Germinal center (tissue), 1 donor: ENCODE results near the gene FRMD6.

Experiments used
- DNase-seq: peaks from one replicate; pipeline ENCODE4 v3.0.0; 2012; ENCODE audit warnings: mixed read lengths, low spot score

FRMD6 gene

GRCh38 chr14:51666826-51667225, 15.1 kb downstream of the FRMD6 start:
- DNase-seq, result no peak

GRCh38 chr14:51668870-51669269, 17.2 kb downstream of the FRMD6 start:
- DNase-seq, result no peak

GRCh38 chr14:51674294-51675002, 22.7 kb downstream of the FRMD6 start:
- no peak for DNase-seq

- no peak for DNase-seq
Observed at GRCh38 chr14:51676549-51676948, 24.8 kb downstream of the FRMD6 start.

- no peak for DNase-seq
Observed at GRCh38 chr14:51677266-51677665, 25.6 kb downstream of the FRMD6 start.

GRCh38 chr14:51677738-51678137, 26.0 kb downstream of the FRMD6 start:
- no peak for DNase-seq

- no peak for DNase-seq
Observed at GRCh38 chr14:51680031-51680430, 28.3 kb downstream of the FRMD6 start.

GRCh38 chr14:51681411-51681810, 29.7 kb downstream of the FRMD6 start:
- DNase-seq, result no peak

- DNase-seq, result no peak
Observed at GRCh38 chr14:51682411-51682810, 30.7 kb downstream of the FRMD6 start.

- DNase-seq, result no peak
Observed at GRCh38 chr14:51684760-51685159, 33.0 kb downstream of the FRMD6 start.

GRCh38 chr14:51691176-51691575, 39.5 kb downstream of the FRMD6 start:
- DNase-seq, result no peak

- DNase-seq, result no peak
Observed at GRCh38 chr14:51692646-51693045, 40.9 kb downstream of the FRMD6 start.

- DNase-seq, result no peak
Observed at GRCh38 chr14:51697848-51698247, 46.1 kb downstream of the FRMD6 start.

- DNase-seq, result no peak
Observed at GRCh38 chr14:51701951-51702350, 50.2 kb downstream of the FRMD6 start.

- DNase-seq, result no peak
Observed at GRCh38 chr14:51703787-51704186, 52.1 kb downstream of the FRMD6 start.

GRCh38 chr14:51704545-51704944, 52.8 kb downstream of the FRMD6 start:
- DNase-seq, result no peak

GRCh38 chr14:51707327-51707726, 55.6 kb downstream of the FRMD6 start:
- no peak for DNase-seq

GRCh38 chr14:51711505-51711904, 59.8 kb downstream of the FRMD6 start:
- DNase-seq, result no peak

- no peak for DNase-seq
Observed at GRCh38 chr14:51715250-51715649, 63.5 kb downstream of the FRMD6 start.

GRCh38 chr14:51715742-51716141, 64.0 kb downstream of the FRMD6 start:
- no peak for DNase-seq

GRCh38 chr14:51716610-51717009, 64.9 kb downstream of the FRMD6 start:
- no peak for DNase-seq

- DNase-seq, result no peak
Observed at GRCh38 chr14:51717766-51718165, 66.1 kb downstream of the FRMD6 start.

GRCh38 chr14:51719955-51720354, 68.2 kb downstream of the FRMD6 start:
- no peak for DNase-seq

- no peak for DNase-seq
Observed at GRCh38 chr14:51723990-51724389, 72.3 kb downstream of the FRMD6 start.
